ENCODE data around the gene CDH22. TPM values are rescaled to one million over a fixed set of nuclear protein-coding genes. Genes with fewer than 3 reads are reported as not detected.

CDH22 gene
- total and polyA plus RNA-seq, 9 of the 15 experiments (the other 6 are each of a cell fraction or from before 2014, with no cell fraction given) = 0.07 to 0.08 TPM; not detected in 7

- TF ChIP-seq MLX (CRISPR knock-in tag; conservative IDR thresholded peaks at IDR 0.05) (no peak), ZNF778 (CRISPR knock-in tag; IDR thresholded peaks at IDR 0.05) (no peak), ZNF431 (CRISPR knock-in tag; IDR thresholded peaks at IDR 0.05) (no peak), KLF10 (CRISPR knock-in tag; IDR thresholded peaks at IDR 0.05) (no peak), ZNF280A (IDR thresholded peaks at IDR 0.05; ENCODE audit: low read depth, partially characterized antibody) (peak; percentile 6), ZNF57 (CRISPR knock-in tag; IDR thresholded peaks at IDR 0.05) (no peak), PCBP1 (IDR thresholded peaks at IDR 0.05; ENCODE audit: low read depth, low read length, poor library complexity, severe bottlenecking) (no peak), FOXJ3 (CRISPR knock-in tag; IDR thresholded peaks at IDR 0.05) (no peak), SNRNP70 (optimal IDR thresholded peaks at IDR 0.05; ENCODE audit: low read depth, low read length) (no peak), SETDB1 (IDR thresholded peaks at IDR 0.05; ENCODE audit: low read length) (no peak), NCOA1 (IDR thresholded peaks at IDR 0.05; ENCODE audit: low read depth) (no peak), NEUROD1 (IDR thresholded peaks at IDR 0.05; ENCODE audit: borderline replicate concordance, low read depth, low read length, partially characterized antibody) (no peak), CBFA2T3 (IDR thresholded peaks at IDR 0.05) (peak; percentile 35; the same call in 1 of the 2 replicates), SAP30 (IDR thresholded peaks at IDR 0.05; ENCODE audit: borderline replicate concordance, insufficient read depth, low read depth, low read length, poor library complexity, severe bottlenecking) (no peak), NFE2 (IDR thresholded peaks at IDR 0.05; ENCODE audit: low read depth) (no peak), FIP1L1 (IDR thresholded peaks at IDR 0.05; ENCODE audit: low read depth, low read length, poor library complexity, severe bottlenecking) (no peak), U2AF1 (optimal IDR thresholded peaks at IDR 0.05; ENCODE audit: low read depth, low read length) (no peak), YY1 (IDR thresholded peaks at IDR 0.05; ENCODE audit: borderline replicate concordance in 1 of 3, control insufficient read depth in 1 of 3, extremely low read depth in 1 of 3, insufficient read depth in 3 of 3, insufficient read length in 1 of 3, insufficient replicate concordance in 2 of 3, low read depth in 1 of 3, low read length in 2 of 3) (no peak), ZNF740 (CRISPR knock-in tag; IDR thresholded peaks at IDR 0.05) (no peak), ZNF740 (tag; IDR thresholded peaks at IDR 0.05) (no peak), TRIM24 (IDR thresholded peaks at IDR 0.05) (0 out of 4 replicates have a peak, but pooled peaks of 1 of the 2 experiments have one; percentile 19)
- TF ChIP-seq, protein P1, sequence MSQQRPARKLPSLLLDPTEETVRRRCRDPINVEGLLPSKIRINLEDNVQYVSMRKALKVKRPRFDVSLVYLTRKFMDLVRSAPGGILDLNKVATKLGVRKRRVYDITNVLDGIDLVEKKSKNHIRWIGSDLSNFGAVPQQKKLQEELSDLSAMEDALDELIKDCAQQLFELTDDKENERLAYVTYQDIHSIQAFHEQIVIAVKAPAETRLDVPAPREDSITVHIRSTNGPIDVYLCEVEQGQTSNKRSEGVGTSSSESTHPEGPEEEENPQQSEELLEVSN (IDR thresholded peaks at IDR 0.05; ENCODE audit: borderline replicate concordance in 1 of 2, extremely low read depth in 1 of 2, insufficient read depth in 1 of 2, insufficient read length in 1 of 2, low read depth in 1 of 2, low read length in 1 of 2, poor library complexity in 1 of 2, severe bottlenecking in 1 of 2) = peak in 1 of 2 experiments; percentile 6
Observed at GRCh38 chr20:46312075-46312944, 4.0 kb upstream of the CDH22 start (continued).
